Medulla oblongata (tissue), 1 donor: ENCODE results near the gene MAST4.

Experiments
- DNase-seq: peaks from one replicate; pipeline ENCODE4 v3.0.0-alpha.2; 2015; ENCODE audit errors: extremely low spot score

The MAST4 gene

DNA sequence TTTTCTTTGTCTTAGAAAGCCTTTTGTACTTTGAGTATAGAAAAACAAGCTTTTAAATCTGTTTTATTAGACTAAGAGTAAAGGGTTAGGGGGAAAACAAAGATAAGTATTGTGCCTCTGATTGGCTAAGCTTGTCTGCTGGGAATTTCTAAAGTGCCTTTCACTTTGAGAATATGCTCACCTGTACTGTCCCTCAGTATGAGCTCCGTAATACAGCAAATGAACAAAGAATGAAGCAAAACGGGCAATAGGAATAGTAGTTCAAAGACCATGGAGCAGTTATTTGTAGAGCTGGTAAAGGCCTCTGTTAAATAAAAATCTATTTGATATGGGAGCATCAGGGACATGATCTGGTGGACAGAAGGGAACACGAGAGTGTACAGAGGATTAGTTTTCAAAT is 277.8 kb downstream of the MAST4 start:
- DNase-seq, result no peak

DNA sequence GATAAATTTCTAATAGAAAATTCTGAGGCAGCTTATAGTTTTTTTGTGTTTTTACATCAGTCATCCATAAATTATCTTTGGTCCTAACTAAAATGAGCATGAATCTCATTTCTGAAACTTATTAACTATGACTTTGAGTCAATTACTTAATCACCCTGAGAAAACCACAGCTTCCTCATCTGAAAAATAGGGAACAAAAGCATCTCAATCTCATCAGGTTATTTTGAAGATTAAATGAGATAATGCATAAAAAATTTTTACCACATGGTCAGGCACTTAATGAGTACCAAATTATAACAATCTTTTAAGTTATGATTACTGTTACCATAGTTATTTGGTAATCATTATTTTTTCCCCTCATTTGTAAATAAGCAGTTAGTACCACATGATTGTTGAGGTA is 279.1 kb downstream of the MAST4 start:
- DNase-seq, result no peak

DNA sequence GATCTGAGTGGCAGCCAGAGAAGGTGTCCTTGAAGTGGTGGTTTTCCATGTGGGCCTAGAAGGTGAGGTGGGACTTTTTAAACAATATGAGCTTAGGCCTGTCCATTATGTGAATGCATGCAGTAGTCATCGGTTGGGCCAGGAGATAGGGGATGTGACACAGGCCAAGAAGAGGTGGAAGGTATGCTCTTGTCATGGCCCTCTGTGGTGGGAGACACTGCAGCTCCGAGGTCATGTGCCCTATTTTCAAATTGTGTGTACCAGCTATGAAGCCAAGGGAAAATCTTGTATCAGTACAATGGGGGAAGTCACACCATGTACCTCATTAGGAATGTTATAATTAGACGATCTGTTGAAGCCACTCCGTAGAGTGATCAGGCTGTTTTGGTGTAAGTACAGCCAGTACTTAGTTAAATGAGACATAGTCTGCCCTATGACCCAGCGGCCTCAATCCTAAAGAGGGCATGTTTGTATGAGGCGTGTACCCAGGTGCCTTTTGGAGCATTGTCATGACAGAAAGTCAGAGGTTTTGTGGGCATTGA is 280.1 kb downstream of the MAST4 start:
- DNase-seq, result no peak

DNA sequence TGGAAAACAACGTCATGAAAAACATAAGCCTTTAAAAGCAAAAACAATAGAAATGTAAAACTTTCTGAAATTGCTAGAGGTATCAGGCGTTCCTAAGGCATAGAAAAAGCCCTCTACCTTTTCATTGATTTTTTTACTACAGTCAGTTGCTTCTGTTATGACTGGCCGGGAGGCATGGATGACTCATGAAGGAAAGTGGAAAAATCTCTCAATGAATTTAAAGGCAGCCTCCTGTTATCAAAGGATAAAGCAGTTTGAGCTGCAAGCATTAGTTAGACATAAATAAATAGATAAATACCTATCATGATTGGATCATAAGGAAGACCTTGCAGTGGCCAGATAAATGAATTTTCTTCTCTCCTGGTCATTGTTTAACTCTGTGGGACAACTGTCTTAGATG is 281.6 kb downstream of the MAST4 start:
- DNase-seq, result no peak

DNA sequence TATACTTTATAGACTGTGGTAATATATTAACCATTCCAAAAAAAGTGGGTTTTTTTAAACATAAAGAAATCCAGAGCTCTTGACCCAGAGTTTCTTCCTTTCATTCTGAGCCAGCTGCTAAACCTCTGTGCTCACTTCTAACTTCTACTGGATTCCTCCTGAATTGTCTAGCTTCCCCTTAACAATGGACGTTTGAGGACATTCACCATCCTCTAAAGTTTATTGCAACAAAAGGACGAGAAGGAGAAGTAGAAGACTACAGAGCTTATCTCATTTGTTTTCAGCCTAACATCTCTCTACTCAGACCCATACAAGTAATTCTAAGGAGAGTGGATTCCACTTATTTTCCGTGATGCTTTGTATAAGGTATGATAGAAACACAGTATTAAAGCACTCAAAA is 284.2 kb downstream of the MAST4 start:
- DNase-seq, result no peak

DNA sequence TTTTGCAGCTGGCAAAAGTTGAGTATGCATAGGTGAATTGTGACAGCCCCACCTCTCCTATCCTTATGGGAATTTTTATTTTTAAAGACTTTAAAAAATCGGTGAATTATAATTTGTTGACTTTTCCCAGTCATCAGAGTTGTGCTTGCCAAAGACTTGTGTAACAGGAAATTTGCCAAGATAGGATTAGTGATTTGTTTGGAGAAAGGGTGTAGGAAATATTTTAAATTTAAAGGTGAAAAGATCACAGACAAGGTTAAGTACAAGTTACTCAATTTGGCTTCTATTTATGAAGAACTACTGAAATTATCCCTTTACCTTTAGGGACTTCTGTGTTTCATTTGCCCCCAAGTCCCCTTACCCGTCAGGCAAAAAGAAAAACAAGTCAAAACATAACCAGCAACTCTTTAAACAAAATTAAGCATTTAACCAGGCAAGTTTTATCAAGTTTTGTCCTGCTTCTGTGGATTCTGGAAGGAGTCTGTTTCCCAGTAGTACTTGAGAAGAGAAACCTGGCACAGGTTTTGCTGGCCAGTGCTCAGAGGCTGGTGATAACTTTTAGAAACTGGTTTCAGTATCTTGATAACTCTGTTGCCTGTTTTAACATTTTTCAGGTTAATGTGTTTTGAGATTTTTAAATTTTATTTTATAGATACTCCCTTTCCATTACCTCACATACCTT is 285.4 kb downstream of the MAST4 start:
- DNase-seq, result no peak

DNA sequence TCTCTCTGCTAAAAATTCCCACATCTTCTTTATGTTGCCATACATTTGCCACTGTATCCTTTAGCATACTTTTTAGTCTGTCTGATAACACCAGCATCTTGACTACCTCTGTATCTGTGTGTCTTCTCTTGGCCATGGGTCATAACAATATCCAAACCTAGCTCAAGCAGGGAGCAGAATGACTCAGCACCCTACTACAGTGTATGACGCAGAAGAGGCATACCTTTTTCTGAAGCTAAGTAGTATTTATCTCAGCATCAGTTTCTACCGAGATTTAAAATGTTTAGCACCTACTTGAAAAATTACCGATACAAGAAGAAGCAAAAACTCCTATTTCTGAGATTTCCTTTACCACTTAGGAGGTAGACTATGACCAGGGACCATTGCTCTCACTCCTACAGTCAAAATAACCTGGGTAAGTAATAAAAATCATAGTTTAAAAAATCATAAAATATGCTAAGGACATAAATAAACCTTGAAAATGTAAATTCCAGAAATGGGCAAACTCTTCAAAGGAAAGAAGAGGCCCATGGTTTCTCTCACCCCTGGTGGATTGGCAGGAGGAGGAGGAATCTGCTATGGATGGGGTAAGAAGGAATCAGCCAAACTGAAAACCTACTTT is 286.5 kb downstream of the MAST4 start:
- DNase-seq, result no peak

DNA sequence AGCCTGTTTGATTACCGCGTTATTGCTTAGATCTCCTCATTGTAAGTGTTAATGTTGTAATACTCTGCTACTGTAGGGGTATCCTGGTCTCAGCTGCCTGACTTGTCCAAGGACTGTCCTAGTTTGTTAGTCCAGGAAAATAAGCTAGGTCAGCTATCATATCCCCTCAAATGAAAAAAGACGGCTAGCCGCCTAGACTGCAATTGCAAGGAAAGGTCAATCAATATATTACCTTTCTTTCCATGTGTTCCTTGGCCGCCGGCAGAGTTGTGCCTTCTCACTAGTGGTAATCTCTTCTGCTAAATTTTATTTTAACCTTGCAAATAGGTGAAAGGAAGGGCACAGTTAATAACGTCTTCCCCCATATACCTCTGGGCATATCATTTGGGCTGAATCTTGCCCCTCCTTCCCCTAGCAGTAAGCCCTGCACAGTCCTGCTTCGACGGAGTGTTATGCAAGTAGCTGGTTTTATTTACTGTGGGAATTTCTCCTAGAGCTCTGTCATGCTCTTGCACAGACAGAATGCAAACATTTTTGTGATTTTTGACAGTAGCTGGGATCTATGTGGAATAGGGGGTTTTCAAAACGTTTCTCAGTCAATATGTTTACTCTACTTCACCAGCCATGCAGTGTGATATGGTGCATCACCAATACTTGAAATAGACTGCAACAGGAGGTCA is 288.5 kb downstream of the MAST4 start:
- DNase-seq, result no peak

DNA sequence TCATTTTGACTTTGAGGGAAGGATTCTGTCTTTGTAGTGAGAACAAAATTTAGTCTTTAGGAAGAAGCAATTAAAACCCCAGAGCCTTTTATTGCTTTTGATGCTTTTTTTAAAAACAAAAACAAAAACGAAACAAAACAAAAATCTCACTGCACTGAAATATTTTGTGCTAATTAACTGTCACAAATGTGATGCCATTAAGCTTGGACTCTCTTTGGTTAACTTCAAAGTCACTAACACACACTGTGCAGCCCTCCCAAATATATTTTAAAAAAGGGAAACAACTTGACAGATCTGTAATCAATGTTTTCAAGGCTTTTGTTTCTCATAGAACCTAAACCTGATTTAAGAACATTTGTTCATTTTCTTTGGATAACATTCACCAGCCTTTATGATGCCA is 290.7 kb downstream of the MAST4 start:
- no peak for DNase-seq

DNA sequence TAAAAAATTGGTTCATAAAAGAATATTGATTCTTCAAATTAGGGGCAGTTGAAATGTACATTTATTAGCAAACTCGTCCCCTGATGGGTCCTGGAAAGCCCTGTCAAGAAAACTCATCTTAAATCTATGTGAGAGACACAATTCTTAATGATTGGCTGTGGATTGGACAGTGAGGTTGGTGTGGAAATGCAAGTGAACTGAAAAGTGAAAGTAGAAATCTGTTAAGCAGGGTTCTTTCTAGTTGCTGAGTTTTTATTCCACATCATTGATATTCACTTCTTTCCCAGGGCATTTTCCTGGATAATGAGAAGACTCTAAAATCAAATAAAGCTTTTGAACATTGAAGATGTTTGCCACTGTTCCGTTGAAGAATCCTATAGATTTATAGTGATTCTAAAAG is 292.4 kb downstream of the MAST4 start:
- DNase-seq, result no peak

DNA sequence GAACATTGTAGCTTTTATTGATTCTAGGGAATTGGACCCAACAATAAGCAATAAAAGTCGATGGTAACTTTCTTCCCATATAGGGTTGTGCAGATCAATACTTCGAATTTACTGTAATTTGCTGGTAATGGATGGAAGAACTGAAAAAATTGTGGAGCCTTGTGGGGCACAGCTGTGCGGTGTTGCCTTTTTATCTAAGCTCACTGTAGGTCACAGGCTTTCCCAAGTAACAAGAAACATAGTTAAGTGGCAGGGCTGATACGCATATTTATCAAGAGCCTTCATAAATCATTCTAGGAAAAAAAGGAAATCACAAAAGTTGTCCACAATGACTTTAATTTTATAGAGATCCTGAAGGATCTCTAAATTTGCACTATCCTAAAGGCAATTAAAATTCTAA is 292.9 kb downstream of the MAST4 start:
- DNase-seq, result no peak

DNA sequence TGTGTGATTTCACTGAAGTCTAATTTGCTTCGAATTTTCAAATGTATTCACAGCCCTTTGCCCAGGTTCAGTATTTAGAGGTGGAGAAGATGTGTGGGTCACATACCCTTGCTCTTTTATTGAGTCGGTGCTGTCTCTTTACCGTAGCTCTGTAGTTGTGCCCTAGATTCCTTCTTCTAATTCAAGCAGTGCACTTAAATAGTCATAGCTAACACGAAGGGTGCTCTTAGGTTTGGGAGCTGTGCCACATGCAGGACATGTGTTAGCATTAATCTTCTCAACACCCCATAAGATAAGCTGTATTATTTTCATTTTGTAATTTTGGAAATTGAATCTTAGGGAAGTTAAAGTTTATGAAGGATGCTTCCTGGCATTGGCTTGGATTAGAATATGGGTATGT is 293.3 kb downstream of the MAST4 start:
- DNase-seq, result no peak

DNA sequence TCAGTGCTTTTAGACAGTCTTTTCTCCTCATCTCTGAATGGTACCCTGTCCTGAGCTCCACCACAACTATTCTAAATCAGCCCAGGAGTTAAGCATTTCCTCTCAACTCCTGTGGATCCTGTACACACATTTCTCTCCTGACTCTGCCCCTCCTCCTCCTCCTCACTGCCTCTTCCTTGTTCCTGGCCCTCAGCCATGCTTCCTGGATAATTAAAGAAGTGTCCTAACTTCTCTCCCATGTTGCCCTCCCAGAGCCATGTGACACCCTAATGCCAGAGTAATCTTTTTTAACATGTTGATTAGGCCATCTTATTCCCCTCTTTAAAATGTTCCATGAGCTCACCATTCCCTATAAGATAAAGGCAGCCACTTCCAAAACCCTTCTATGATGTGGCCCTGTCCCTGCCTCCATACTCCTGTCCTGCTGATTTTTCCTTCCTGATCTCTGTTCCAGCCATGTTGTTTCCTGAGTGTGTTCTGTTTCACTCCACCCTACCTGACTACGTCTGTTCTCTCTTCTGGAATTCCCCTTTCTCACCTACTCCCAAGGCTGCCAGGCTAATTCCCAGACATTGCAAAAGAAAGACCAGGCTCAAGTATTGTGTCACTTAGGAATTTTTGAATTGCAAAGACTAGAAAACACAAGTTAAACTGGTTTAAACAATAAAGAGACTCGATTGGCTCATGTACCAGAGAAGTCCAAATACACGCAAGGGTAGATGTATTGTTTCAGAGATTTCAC is 295.2 kb downstream of the MAST4 start:
- no peak for DNase-seq

DNA sequence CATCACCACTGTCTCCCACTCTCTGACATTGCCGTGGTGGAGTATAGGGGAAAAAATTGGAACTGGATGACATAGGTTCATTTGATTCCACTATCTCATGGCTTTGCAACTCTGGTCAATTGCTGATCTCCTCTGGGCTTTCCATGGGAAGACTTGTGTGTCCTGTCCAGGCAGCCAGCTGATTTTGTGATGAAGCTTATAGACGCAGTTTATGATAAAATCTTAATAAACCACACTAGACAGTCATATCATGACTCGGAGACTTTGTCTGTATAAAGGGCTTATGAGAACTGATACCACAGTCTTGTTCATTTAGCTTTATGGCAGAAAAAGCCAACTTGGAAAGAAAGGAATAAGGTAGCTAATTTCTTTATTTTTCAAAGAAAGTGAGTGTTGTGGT is 296.5 kb downstream of the MAST4 start:
- DNase-seq, result no peak

DNA sequence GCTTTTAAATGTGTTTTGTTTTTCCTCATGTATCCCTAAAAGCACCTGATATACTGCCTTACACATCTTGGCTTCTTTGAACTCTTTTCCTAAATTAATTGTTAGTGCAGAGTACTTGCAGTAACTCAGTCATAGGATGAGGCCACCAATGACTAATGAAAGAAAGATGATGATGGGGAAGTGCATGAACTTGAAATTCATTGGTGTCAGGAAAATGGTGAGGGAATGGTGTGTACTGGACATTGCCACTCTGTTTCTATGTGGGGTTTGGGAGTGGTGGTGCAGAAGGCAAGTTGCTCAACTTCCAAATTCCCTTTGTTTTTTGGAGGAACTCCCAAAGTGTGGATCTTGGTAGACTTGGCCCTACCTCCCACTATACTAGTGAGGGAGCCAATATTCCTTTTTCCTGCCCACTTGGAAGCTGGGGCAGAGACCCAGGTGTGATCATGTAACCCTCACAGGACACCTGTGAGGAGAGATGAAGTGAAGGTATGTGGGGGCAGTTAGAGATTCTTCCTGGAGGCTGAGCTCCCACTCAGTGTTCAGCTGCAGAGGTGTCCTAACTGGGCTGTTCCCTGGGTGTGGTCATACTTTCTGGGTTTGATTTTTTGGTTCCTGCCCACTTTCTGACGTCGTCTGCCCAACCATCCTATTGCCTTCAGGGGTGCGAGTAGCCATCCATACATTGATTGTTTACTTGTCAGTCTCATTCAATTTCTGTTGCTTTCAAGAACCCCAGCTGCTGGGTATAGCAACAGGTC is 298.5 kb downstream of the MAST4 start:
- DNase-seq, result no peak

DNA sequence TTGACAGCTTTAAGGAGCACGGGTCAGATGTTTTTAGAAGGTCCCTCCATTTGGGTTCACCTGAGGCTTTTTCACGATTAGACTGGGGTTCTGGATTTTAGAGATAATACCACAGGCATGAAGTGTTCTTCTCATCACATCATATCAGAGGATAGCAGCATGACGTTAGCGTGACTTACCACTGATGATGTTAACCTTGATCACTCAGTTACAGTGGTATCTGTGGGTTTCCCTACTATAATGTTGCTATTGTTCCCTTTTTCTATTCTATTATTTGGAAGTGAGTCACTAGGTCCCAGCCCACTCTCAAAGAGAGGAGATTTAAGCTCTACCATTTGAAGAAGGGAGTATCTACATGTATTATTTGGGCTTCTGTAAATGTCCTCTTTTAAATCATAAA is 300.0 kb downstream of the MAST4 start:
- DNase-seq, result no peak

DNA sequence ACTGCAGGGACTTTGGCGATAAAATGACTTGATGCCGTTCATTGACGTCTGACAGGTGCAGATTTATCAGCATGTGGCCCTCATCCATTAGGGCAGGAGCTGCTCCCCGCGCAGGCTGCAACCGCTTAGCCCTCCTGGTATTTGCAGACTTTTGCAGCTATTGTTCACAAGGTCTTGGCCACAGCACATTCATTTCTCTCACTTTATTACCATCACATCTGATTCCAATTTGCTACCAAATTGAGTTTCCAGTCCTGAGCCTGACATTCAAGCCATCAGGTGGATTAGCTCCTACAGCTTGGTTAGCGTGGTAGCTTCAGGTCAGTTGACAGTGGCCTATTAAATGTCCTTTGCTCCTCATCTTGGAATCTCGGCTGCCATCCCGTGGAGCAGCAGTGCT is 301.2 kb downstream of the MAST4 start:
- DNase-seq, result no peak

DNA sequence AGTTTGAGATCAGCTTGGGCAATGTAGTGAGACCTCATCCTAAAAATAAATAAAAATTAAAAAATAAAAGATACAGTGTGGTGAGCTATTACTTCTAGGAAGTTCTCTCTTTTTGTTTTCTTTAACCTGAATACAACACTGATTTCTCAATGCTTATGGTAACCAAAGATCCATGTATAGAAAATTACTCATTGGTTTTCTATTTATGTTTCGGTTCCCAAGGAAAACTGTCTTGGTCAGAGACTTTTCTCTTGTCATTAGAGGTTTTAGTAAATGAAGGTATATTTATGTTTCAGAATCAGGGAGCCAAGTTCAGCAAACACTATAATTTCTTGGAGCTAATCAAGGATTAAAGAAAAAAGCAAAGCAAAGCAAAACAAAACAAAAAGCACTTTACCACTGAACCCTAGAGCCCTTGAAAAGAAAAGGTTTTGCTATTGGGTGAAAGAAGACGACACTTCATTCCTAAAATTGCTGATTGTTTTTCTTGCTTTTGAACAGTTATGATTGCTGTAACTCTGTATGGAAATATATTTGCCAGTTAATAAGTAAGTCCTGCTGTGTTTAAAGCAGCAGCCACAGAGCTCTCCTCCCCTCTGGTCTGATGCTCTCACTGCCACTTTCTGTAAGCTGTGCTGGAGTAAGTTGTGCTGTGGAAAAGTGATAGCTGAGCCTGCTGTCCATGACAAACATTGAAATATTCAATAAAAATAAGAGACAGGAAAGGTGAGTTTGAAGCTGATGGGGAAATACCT is 302.2 kb downstream of the MAST4 start:
- DNase-seq, result no peak

DNA sequence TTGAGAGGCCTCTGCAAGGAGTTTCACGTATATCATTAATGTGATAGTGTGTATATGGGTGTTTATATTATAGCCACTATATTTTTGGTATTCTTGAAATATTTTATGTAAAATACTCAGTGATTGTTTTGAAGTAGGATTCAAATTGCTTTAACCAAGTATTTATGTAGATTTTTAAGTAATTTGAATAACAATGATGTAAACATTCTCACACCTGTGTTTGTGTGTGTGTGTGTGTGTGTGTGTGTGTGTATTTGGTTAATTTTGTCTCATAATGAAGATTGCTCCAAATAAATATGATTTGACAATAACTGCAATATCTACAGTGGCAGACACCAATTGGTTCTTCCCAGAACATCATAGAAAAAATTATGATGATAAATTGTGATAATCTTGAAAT is 307.0 kb downstream of the MAST4 start:
- no peak for DNase-seq

DNA sequence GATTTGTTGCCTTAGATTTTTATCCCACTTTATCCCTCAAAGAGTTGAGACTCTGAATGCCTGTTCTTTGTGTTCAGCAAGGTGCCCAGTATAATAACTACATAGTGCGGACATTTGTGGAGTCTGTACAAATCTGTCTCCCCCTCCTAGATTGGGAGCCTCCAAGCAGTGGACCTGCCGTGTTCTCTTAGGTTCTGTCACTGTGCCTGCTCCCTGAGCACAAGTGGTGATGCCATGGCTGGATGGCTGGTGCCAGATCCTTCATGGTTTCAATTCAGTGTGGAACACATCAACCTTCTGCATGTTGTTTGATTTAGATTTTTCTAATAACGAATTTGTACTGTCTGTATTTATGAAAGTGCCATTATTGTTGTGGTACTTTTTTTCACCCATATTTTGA is 307.5 kb downstream of the MAST4 start:
- DNase-seq, result no peak

DNA sequence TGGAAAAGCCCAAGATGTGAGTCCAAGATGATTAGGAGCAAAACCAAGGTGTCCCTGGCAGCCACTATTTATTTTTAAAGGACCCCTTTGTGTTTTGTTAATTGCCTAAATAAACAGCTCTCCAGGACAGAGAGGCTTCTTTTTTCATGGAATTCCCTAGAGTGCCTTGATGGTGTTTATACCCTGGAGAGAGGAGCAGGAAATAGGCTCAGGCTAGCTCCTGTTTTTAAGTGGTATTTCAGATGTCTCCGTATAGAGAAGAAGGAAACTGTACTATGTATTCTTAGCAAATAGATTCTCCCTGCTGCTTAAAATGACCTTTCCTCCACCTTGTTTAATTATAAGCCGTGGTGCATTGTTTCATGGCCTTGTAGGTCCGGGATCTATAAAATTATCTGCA is 308.0 kb downstream of the MAST4 start:
- no peak for DNase-seq
